ENCODE measurements around the gene RGS21.

The RGS21 gene

DNA sequence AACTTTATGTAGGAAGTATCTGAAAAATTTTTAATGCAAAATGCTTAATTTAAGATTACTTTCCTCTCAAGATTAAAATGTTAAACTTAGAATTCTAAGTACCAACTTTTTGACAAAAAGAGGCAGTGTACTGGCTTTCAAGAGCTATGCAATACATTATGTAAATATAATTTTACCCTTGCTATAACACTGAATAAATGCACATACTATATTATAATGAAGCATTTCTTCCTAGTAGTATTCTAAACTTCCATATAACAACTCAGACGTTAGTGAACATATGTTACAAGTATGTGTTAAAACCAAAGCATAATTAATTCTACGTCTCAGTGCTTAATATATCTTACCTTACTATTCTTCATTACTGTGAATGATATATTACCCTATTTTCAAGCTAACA lies 58.5 kb downstream of the RGS21 start:
- TF ChIP-seq SIN3A (IDR thresholded peaks at IDR 0.05; ENCODE audit: borderline replicate concordance, insufficient read depth, low read length) (no peak), TAF1 (IDR thresholded peaks at IDR 0.05; ENCODE audit: borderline replicate concordance, insufficient read depth, low read length) (no peak), FOXP2 (optimal IDR thresholded peaks at IDR 0.05; ENCODE audit: borderline replicate concordance, extremely low read depth, extremely low read length, insufficient read depth) (no peak), POLR2AphosphoS5 (IDR thresholded peaks at IDR 0.05; ENCODE audit: low read depth, low read length) (no peak)
- TF ChIP-seq, protein P1, sequence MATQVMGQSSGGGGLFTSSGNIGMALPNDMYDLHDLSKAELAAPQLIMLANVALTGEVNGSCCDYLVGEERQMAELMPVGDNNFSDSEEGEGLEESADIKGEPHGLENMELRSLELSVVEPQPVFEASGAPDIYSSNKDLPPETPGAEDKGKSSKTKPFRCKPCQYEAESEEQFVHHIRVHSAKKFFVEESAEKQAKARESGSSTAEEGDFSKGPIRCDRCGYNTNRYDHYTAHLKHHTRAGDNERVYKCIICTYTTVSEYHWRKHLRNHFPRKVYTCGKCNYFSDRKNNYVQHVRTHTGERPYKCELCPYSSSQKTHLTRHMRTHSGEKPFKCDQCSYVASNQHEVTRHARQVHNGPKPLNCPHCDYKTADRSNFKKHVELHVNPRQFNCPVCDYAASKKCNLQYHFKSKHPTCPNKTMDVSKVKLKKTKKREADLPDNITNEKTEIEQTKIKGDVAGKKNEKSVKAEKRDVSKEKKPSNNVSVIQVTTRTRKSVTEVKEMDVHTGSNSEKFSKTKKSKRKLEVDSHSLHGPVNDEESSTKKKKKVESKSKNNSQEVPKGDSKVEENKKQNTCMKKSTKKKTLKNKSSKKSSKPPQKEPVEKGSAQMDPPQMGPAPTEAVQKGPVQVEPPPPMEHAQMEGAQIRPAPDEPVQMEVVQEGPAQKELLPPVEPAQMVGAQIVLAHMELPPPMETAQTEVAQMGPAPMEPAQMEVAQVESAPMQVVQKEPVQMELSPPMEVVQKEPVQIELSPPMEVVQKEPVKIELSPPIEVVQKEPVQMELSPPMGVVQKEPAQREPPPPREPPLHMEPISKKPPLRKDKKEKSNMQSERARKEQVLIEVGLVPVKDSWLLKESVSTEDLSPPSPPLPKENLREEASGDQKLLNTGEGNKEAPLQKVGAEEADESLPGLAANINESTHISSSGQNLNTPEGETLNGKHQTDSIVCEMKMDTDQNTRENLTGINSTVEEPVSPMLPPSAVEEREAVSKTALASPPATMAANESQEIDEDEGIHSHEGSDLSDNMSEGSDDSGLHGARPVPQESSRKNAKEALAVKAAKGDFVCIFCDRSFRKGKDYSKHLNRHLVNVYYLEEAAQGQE (IDR thresholded peaks at IDR 0.05; ENCODE audit: insufficient read depth in 1 of 2, low read depth in 2 of 2, low read length in 2 of 2), result no peak

DNA sequence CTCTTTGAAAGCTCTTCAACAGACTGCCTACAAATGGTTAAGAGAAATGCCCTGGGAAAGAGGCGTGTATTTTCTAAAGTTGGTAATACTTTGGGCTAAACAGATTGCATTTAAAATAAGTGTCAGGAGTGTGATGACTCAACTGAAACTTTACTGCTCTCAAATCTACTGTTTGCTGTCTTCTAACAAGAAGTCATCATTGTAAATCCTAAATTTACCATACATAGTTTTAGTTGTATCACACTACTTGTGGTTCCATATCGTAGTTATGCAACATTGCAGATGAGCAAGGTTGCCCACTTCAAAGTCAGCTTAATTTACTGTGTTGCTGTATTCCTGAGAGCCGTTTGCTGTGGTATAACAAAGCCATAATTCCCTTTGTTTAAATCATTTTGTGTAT lies 59.6 kb downstream of the RGS21 start:
- TF ChIP-seq POLR2AphosphoS5 (IDR thresholded peaks at IDR 0.05; ENCODE audit: low read depth, low read length) (no peak), SIN3A (IDR thresholded peaks at IDR 0.05; ENCODE audit: borderline replicate concordance, insufficient read depth, low read length) (no peak), FOXP2 (optimal IDR thresholded peaks at IDR 0.05; ENCODE audit: borderline replicate concordance, extremely low read depth, extremely low read length, insufficient read depth) (no peak), TAF1 (IDR thresholded peaks at IDR 0.05; ENCODE audit: borderline replicate concordance, insufficient read depth, low read length) (no peak)

DNA sequence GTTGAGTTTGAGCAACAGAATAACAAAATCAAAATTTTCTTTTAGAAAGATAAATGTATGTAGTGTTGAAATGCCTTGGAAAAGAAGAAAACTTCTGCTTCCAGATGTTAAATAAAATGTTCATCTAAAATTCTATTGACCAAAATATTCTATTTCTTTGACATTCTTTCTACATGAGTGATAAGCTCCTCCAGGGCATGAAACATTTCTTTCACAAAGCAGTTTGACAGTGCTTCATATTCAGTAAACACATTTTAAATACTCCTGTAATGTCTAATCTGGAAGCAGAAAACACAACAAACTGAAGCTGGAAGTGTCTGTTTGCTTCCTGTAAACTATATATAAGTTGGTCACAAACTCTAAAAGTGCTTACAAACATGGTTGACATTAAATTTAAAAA lies 61.5 kb downstream of the RGS21 start:
- TF ChIP-seq FOXP2 (optimal IDR thresholded peaks at IDR 0.05; ENCODE audit: borderline replicate concordance, extremely low read depth, extremely low read length, insufficient read depth) (no peak), SIN3A (IDR thresholded peaks at IDR 0.05; ENCODE audit: borderline replicate concordance, insufficient read depth, low read length) (no peak), POLR2AphosphoS5 (IDR thresholded peaks at IDR 0.05; ENCODE audit: low read depth, low read length) (no peak), TAF1 (IDR thresholded peaks at IDR 0.05; ENCODE audit: borderline replicate concordance, insufficient read depth, low read length) (no peak)
- TF ChIP-seq, protein P1 (IDR thresholded peaks at IDR 0.05; ENCODE audit: insufficient read depth in 1 of 2, low read depth in 2 of 2, low read length in 2 of 2), result no peak

DNA sequence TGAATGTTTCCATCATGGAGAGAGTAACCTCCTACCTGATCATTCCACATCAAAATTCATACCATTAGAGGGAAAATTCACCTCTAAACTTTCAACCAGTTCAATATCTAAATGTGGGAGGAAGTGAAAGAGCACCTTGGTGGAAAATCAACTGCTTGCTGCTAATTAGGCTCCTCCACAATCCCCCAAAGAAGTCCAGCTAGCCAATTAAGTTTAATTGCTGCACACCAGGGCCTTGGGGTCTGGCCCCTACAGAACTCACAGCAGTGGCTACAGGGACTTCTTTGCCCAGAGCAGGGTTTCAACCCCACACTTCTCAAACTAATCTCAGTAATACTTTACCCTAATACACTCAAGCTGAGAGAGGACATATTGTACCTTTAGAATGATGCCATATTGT lies 62.1 kb downstream of the RGS21 start:
- TF ChIP-seq TAF1 (IDR thresholded peaks at IDR 0.05; ENCODE audit: borderline replicate concordance, insufficient read depth, low read length), result no peak
- no peak for TF ChIP-seq FOXP2 (optimal IDR thresholded peaks at IDR 0.05; ENCODE audit: borderline replicate concordance, extremely low read depth, extremely low read length, insufficient read depth)
- TF ChIP-seq SIN3A (IDR thresholded peaks at IDR 0.05; ENCODE audit: borderline replicate concordance, insufficient read depth, low read length), result no peak
- TF ChIP-seq, protein P1 (IDR thresholded peaks at IDR 0.05; ENCODE audit: insufficient read depth in 1 of 2, low read depth in 2 of 2, low read length in 2 of 2), result no peak
- no peak for TF ChIP-seq POLR2AphosphoS5 (IDR thresholded peaks at IDR 0.05; ENCODE audit: low read depth, low read length)

DNA sequence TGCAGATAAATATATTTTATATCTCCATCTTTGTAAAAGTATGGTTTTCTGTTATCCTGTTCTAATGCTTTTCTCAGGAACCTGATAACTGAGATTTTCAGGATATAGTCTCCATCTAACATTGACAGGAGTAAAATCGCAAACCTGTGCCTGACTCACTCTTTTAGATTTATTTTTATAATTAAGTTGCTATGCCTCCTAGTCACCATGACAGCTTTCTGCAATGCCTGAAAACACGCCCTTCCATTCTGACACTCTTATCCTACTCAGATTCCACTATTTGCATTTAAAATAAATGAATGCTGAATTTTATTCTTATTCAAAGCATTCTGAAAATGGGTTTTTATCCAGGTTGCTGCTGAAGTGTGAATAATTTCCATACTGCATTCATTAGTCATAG lies 62.8 kb downstream of the RGS21 start:
- TF ChIP-seq POLR2AphosphoS5 (IDR thresholded peaks at IDR 0.05; ENCODE audit: low read depth, low read length) (no peak), FOXP2 (optimal IDR thresholded peaks at IDR 0.05; ENCODE audit: borderline replicate concordance, extremely low read depth, extremely low read length, insufficient read depth) (no peak), SIN3A (IDR thresholded peaks at IDR 0.05; ENCODE audit: borderline replicate concordance, insufficient read depth, low read length) (no peak), TAF1 (IDR thresholded peaks at IDR 0.05; ENCODE audit: borderline replicate concordance, insufficient read depth, low read length) (no peak)
- TF ChIP-seq, protein P1 (IDR thresholded peaks at IDR 0.05; ENCODE audit: insufficient read depth in 1 of 2, low read depth in 2 of 2, low read length in 2 of 2), result no peak

Data from PFSK-1 (cell line).